SKM-1 (cell line): ENCODE measurements around the gene GRIK4.

Experiments used
- DNase-seq: peaks from one replicate; lab custom pipeline; 2025; ENCODE audit not compliant: unreplicated experiment; lab: John Stamatoyannopoulos, UW

The GRIK4 gene

DNA sequence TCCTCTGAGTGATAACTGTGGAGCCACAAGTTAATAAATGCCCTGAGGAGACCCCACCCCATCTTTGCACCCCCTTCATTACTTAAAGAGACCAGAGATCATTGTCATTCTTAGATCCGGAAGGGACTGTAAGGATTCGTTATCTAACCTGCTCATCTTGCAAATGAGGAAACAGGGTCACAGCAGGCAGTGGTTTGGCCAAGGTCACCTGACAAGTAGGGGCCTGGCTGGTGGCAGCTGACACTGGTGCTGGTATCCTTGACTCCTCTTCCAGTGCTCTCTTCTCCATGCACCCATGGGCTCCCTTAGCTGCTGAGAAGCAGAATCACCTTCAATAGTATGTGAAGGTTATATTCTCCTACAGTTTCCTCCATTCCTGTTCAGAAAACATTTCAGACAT lies 151.6 kb downstream of the GRIK4 start:
- no peak for DNase-seq

DNA sequence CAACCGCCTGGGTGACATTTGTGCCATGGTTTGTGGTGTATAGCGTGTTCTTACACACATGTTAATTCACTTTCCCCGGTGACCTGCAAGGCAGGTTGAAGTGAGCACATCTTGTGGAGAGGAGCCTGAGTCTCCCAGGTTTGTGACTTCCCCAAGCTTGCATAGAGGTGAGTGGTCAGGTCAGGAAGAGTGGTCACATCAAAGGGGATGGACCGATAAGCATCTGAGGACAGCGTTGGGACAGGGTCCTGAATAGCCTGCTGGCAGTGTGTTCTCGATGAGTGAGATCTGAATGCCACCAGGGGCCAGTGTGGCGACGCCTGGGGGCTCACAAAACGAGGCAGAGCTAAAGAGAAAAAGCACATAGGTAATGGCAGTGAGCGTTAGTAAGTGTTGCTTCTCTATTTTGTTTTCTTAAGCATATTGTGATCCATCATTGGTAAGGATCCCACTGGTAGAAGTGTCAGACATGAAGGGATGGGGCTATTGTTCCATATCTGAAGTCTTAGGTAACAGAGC lies 154.6 kb downstream of the GRIK4 start:
- no peak for DNase-seq

DNA sequence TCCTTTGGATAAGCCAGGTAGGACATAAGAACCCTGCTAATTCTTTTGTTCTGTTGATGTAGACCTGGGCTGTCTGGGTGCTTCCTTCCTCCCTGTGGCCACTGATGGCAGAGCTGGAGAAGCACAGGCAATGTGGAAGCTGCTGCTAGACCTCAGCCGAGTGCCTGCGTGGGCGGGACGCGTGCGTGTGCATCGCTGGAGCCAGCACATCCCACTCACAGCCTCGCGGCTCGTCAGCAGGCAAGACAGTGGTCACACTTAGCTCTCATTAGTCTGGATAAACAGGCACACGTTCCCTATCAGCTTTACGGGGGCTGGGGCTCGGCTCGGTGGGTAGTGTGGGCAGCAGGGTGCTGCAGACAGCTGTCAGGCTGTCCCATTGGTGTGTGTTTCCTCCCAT lies 155.7 kb downstream of the GRIK4 start:
- no peak for DNase-seq

DNA sequence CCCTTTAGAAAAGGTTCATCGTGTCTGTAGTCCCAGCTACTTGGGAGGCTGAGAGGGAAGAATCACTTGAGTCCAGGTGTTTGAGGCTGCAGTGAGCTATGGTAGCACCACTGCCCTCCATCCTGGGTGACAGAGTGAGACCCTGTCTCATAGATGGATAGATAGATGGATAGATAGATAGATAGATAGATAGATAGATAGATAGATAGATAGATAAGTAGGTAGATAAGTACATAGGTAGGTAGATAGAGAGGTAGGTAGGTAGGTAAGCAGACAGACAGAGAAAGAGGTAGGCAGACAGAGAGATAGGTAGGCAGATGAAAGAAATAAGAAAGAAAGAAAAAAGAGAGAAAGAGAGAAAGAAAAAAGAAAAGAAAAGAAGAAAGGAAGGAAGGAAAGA lies 156.4 kb downstream of the GRIK4 start:
- DNase-seq, result no peak

DNA sequence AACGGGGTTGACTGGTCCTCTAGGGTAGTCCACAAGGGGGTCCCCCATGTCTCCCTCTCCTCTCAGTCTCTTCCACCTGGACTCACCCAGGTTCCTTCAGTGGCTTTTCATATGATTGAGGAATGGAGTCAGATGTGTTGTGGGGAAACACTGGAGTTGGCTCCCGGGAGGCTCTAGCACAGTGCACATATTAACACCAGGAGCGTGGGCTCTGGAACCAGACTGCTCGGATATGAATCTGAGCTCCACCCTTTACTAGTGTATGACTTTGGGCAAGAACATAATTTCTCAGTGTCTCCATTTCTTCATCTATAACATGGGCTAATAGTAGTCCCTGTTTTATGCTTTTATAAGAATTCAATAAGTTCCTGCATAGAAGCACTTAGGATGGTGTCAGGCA lies 157.0 kb downstream of the GRIK4 start:
- no peak for DNase-seq

GRCh38 chr11:120674542-120674941 lies 163.0 kb downstream of the GRIK4 start:
- no peak for DNase-seq

- no peak for DNase-seq
Measured at GRCh38 chr11:120675171-120675570, 163.6 kb downstream of the GRIK4 start.

GRCh38 chr11:120676991-120677390 lies 165.4 kb downstream of the GRIK4 start:
- no peak for DNase-seq

GRCh38 chr11:120680322-120680721 lies 168.8 kb downstream of the GRIK4 start:
- no peak for DNase-seq

GRCh38 chr11:120681434-120682331 lies 170.1 kb downstream of the GRIK4 start:
- no peak for DNase-seq

DNA sequence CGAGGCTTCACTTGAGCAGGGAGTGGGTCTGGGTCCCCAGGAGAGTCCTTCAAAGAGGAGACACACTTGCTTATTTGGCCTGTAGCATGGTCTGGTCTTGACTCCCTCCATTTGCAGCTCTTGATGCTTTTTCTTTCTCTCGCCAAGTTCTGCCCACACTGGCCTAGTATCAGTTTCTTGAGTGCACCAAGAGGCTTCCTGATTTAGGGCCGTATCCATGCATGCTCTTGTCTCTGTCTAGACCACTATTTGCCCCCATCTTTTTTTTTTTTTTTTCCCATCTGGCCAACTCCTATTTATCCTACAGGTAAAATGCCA lies 170.7 kb downstream of the GRIK4 start:
- no peak for DNase-seq

DNA sequence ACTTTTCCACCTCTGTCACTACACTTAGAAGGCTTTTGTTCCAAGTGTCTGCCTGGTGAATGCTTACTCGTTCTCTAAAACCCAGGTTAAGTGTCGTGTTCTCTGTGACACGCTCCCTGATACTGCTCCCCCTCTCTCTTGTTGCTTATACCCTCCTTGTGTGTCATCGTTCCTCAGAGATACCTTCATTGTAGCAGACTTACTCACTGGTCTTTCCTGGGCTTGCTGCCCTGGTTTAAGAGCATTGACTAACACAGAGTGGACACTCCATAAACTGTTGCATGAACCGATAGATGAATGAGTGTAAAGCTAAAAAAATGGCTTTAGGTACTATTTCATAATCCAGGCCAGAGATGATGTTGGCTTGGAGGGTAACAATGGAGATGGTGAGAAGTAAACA lies 171.3 kb downstream of the GRIK4 start:
- no peak for DNase-seq

DNA sequence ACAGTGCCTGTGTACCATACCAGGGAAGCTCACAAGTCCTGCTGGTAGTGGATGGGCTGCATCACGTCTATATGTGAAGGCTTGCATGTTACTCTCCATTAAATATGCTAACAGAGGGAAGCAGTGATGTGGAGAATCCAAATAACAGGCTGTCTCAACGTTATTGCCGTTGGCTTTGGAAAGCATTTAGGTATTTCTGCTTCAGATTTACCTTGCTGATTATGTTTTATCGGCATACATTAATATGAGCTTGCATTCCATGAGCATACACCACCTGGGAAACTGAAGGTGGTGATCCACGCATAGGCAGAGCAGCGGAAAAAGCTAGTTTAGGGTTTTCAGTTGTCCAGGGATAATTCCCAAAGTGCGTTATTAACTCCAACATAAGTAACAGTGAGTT lies 175.0 kb downstream of the GRIK4 start:
- DNase-seq, result no peak

DNA sequence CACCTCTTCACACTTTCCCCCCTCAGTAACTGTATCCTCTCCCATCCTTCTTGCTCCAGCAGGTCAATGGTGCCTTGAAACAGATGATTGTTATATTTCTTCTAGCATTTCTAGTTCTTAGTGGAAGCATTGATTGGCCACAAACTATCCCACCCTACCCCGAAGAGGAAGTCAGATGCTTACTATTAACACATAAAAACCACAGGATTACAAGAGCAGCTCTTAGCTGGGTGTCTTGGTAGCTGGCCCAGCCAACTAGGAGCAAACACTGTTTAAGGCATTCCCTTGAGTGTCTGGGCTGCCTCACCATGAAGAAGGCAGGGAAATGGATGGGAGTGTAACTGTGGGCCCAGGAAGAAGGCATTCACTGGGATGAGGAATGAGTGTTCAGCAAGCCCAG lies 176.6 kb downstream of the GRIK4 start:
- DNase-seq, result no peak

GRCh38 chr11:120689596-120690275 lies 178.2 kb downstream of the GRIK4 start:
- no peak for DNase-seq

DNA sequence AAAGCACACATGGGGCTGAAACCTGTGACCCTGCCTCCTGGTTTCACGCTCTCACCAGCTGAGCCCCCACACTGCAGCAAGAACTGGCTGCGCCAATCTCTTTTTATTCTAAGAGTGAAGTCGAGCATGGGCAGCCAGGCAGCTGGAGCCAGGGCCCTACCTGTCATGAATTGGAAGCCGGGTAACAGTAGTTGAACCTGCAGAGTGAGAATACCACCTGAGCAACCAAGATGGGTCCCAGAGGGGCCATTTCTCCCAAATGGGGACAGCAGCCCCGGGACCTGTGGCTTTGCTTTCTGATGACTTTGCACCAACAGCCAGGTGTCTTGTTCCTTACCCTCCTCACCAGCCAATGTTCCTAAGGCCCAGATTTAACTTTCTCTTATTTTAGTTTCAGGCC lies 178.9 kb downstream of the GRIK4 start:
- no peak for DNase-seq

GRCh38 chr11:120694726-120695125 lies 183.2 kb downstream of the GRIK4 start:
- DNase-seq, result no peak

DNA sequence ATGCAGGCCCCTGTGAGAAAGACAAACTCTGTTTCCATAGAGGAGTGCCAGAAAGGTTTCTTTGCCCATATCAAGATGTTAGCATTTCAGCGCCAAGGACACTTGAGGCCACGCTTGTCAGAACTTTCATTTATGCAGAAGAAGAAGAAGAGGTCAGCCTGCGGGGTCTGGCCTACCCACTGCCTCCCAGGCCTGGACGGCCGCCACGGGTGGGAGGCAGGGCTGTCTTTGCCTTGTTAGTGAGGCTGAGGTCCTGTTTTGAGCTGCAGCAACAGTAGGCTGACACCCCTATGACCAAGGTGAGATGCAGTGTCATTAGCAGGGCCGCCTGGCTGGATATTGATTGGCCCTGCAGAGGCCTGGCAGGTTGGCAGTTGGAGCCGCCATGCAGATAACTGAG lies 183.9 kb downstream of the GRIK4 start:
- no peak for DNase-seq

DNA sequence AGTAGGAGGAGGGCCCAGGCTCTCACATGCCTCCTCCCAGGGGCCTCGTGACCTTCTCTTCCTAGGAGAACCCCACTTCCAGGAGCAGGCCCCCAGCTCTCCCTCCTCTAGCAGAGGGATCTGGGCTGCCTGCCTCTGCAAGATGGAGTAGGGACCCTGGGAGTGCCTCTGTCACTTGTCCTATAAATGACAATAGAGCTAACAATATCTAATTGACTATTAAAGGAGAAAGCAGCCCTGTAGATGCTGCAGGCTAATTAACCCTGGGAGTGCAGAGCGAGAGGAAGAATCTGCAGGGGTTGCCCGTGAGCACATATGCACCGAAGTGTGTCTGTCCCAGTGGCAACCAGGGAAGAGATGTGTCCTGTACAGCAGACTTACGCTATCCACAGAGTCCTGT lies 184.4 kb downstream of the GRIK4 start:
- DNase-seq, result no peak

GRCh38 chr11:120696597-120697218 lies 185.2 kb downstream of the GRIK4 start:
- DNase-seq, result no peak

GRCh38 chr11:120698918-120699317 lies 187.4 kb downstream of the GRIK4 start:
- DNase-seq, result no peak

GRCh38 chr11:120702656-120703055 lies 191.1 kb downstream of the GRIK4 start:
- peak; percentile 11 for DNase-seq
